Spleen (tissue), 7 donors: Measurements from ENCODE around the gene KRTAP10-1.

Source experiments
- CTCF ChIP-seq, 11 experiments: fragments of 200-600 bp in 7 of 11; fragments of 450-650 bp in 4 of 11; sonication (generic) in 4 of 11; IDR thresholded peaks in 8 of 11; conservative IDR thresholded peaks in 3 of 11; 1 replicate in 7 of 11; 2 replicates in 4 of 11; pipeline versions ENCODE4 v1.4.0 to v1.8.0; 2016 to 2021; ENCODE audit warnings: antibody characterized with exemption in 11 of 11, inconsistent platforms in 4 of 11, mild to moderate bottlenecking in 1 of 11
- POLR2AphosphoS5 ChIP-seq, 3 donors: sonication (generic); formaldehyde crosslinking; IDR thresholded peaks; one replicate each; pipeline ENCODE4 v1.5.1; 2017; ENCODE audit warnings: antibody characterized with exemption in 3 of 3
- donor health status: DM: no; HTN: no; CAD: no; lungs with moderate emphysema.
- donor health status: DM: no; HTN: no; CAD: no.
- donor health status: DM: no; HTN: no; CAD: no.

- no peak for TF ChIP-seq CTCF (IDR thresholded peaks at IDR 0.05 in 8 of 11, conservative IDR thresholded peaks at IDR 0.05 in 3 of 11)
- no peak for TF ChIP-seq POLR2AphosphoS5 (IDR thresholded peaks at IDR 0.05)
Observed at GRCh38 chr21:44533121-44533890, 6.7 kb downstream of the KRTAP10-1 start.
